Ishikawa (cell line): ENCODE measurements around the gene TRIO.

Experiments used
- CEBPB ChIP-seq: IDR thresholded peaks from 2 replicates; pipeline ENCODE4 v1.6.1; 2012
- CREB1 ChIP-seq: IDR thresholded peaks from 2 replicates; pipeline ENCODE4 v1.6.1; 2012; ENCODE audit warnings: low read depth
- EGR1 ChIP-seq: IDR thresholded peaks from 2 replicates; pipeline ENCODE4 v1.6.1; 2012
- EP300 ChIP-seq: IDR thresholded peaks from 2 replicates; pipeline ENCODE4 v1.6.1; 2012; ENCODE audit warnings: borderline replicate concordance
- FOXM1 ChIP-seq: IDR thresholded peaks from 2 replicates; pipeline ENCODE4 v1.6.1; 2012; ENCODE audit warnings: low read depth, borderline replicate concordance
- MAX ChIP-seq: IDR thresholded peaks from 2 replicates; pipeline ENCODE4 v1.6.1; 2012
- NFIC ChIP-seq: IDR thresholded peaks from 2 replicates; pipeline ENCODE4 v1.6.1; 2012
- RAD21 ChIP-seq: IDR thresholded peaks from 2 replicates; pipeline ENCODE4 v1.6.1; 2012; ENCODE audit warnings: low read depth
- REST ChIP-seq: IDR thresholded peaks from 2 replicates; pipeline ENCODE4 v1.6.1; 2012; ENCODE audit warnings: low read depth, mild to moderate bottlenecking
- TAF1 ChIP-seq: IDR thresholded peaks from 2 replicates; pipeline ENCODE4 v1.6.1; 2012; ENCODE audit warnings: low read depth, mild to moderate bottlenecking
- TCF12 ChIP-seq: IDR thresholded peaks from 2 replicates; pipeline ENCODE4 v1.6.1; 2012; ENCODE audit warnings: low read depth
- TEAD4 ChIP-seq: IDR thresholded peaks from 2 replicates; pipeline ENCODE4 v1.6.1; 2012
- USF1 ChIP-seq: IDR thresholded peaks from 2 replicates; pipeline ENCODE4 v1.6.1; 2012
- YY1 ChIP-seq: IDR thresholded peaks from 2 replicates; pipeline ENCODE4 v1.6.1; 2012; ENCODE audit warnings: low read depth
- ZBTB7A ChIP-seq: IDR thresholded peaks from 2 replicates; pipeline ENCODE4 v1.6.1; 2012; ENCODE audit warnings: low read depth

Gene TRIO

GRCh38 chr5:14483504-14484157 is 340.5 kb downstream of the TRIO start:
- no peak for TF ChIP-seq RAD21
- TF ChIP-seq REST, result no peak
- no peak for TF ChIP-seq EGR1
- TF ChIP-seq YY1, result no peak
- no peak for TF ChIP-seq TEAD4
- TF ChIP-seq MAX, result no peak
- TF ChIP-seq TAF1, result no peak
- no peak for TF ChIP-seq TCF12
- no peak for TF ChIP-seq EP300
- TF ChIP-seq CEBPB, result no peak
- no peak for TF ChIP-seq USF1
- no peak for TF ChIP-seq FOXM1
- no peak for TF ChIP-seq CREB1
- no peak for TF ChIP-seq ZBTB7A

GRCh38 chr5:14486486-14486885 is 343.3 kb downstream of the TRIO start:
- no peak for TF ChIP-seq YY1
- no peak for TF ChIP-seq TCF12
- no peak for TF ChIP-seq ZBTB7A
- no peak for TF ChIP-seq TAF1
- no peak for TF ChIP-seq RAD21
- TF ChIP-seq MAX, result no peak
- TF ChIP-seq CEBPB, result no peak
- TF ChIP-seq FOXM1, result no peak

- TF ChIP-seq EP300 (no peak), REST (no peak)
These were observed 344.1 kb downstream of the TRIO start for GRCh38 chr5:14486996-14487896.

- TF ChIP-seq TAF1, result no peak
- no peak for TF ChIP-seq YY1
- TF ChIP-seq MAX, result no peak
These were observed 344.9 kb downstream of the TRIO start for GRCh38 chr5:14487897-14488570.

GRCh38 chr5:14488709-14489108 is 345.6 kb downstream of the TRIO start:
- TF ChIP-seq TAF1 (no peak), ZBTB7A (no peak), NFIC (no peak), CREB1 (no peak), USF1 (no peak), MAX (no peak)

GRCh38 chr5:14489643-14490042 is 346.5 kb downstream of the TRIO start:
- no peak for TF ChIP-seq TAF1
- TF ChIP-seq TEAD4, result no peak
- no peak for TF ChIP-seq EP300
- TF ChIP-seq NFIC, result no peak
- TF ChIP-seq USF1, result no peak
- no peak for TF ChIP-seq EGR1
- TF ChIP-seq ZBTB7A, result no peak
- TF ChIP-seq CEBPB, result no peak
- TF ChIP-seq RAD21, result no peak
- TF ChIP-seq TCF12, result no peak
- no peak for TF ChIP-seq MAX
- TF ChIP-seq CREB1, result no peak
- no peak for TF ChIP-seq FOXM1
- no peak for TF ChIP-seq REST
- TF ChIP-seq YY1, result no peak
